Urothelium cell line (cell line): ENCODE results near the gene YAE1.

ENCODE experiments used
- DNase-seq: peaks from one replicate; pipeline ENCODE4 v3.0.0; 2011; ENCODE audit warnings: low spot score, mixed read lengths
- FAIRE-seq: peaks from 2 replicates; lab custom pipeline; 2011; peaks lifted over from hg19 to GRCh38; lab: Jason Lieb, UNC

The YAE1 gene

DNA sequence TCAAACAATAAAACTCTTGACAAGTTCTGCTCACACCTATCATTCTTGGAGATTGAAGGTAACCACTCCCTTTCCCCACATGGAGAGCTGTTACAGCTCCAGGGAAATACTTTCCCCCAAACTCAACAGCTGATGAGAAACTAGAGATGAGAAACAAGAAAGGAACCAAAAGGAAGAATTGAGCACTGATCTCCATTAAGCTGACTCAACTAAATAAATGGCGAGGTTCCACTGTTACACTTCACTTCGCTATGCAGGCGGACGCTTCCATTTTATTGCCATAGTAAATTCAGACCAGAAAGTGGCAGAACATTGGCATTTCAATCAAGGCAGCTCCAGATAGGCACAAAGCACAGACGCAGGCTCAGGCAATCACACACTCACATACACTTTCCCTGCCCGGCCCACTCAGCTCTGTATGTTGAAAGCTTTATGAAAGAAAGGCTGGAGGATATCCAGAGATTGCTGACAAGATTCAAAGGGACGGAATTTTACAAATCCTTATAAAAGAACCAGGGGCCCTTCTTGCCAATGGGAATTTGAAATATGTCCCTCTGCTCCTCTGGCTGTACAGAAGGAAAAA is 11.5 kb upstream of the YAE1 start:
- FAIRE-seq (no peak), DNase-seq (no peak)

DNA sequence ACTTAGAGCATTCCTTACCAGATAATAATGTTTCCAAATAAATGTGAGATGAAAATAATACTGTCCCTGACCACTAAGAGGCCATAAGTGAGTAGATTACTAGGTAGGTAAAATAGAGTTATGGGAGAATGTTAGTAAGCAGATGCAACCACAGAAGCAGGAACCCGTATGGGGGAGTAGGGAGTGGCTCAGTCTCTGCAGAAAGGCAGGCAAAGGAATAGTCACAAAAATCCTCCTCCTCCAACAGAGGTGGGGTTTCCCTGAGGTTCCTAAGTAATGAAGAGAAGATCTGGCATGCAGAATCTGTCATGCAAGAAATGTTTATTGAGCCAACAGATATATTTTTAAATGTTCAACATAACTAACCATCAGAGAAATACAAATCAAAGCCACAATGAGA is 9.0 kb upstream of the YAE1 start:
- no peak for DNase-seq
- FAIRE-seq = no peak

DNA sequence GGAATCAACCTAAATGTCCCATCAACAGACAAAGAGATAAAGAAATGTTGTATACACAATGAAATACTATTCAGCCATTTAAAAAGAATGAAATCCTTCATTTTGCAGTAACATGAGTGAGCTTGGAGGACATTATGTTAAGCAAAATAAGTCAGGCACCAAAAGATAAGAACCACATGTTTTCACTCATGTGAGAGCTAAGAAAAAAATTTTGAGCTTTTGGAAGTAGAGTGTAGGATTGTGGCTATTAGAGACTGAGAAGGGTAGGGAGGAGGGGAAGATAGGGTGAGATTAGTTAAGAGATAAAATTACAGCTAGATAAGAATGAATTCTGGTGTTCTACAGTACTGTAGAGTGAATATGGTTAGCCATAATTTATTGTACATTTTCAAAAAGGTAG is 8.3 kb upstream of the YAE1 start:
- no peak for DNase-seq
- no peak for FAIRE-seq

DNA sequence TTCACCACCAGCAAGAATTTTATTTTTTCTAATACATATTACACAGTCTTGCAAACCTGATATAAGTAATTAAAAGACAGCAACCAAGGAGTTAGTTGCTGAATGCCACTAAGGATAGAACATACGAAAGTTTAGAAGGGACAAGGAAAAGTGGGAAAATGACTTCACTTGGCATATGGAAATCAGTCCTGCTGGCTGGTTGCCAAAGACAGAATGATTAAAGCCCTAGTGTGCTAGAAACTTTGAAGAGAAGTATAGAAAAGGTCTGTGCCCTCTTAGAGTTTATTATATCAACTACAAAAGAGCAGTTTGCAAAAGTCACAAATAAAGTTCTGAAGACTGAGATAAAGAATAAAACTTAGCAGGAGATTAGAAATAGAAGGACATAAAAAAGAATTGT is 5.8 kb upstream of the YAE1 start:
- FAIRE-seq (no peak), DNase-seq (no peak)

DNA sequence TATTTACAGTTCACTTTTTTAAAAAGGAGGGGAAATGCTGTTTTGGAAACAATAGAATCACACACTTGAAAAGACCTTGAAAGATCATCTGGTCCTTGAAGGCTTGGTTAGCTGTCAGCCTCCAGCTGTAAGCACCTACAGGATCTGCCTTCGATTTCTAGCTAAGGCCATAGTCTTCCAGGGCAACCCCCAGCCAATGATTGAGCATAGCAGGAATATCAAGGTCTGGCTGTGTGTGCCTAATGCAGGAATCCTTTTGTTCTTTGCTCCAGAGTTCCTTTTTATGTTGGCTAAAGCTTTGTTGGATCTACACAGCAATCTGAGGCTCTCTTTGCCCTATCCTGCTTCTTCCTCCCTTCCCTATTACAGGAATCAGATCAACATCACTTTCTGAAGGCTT is 5.2 kb upstream of the YAE1 start:
- FAIRE-seq (peak; percentile 52), DNase-seq (no peak)

GRCh38 chr7:39565538-39565937 is 666 bp upstream of the YAE1 start:
- FAIRE-seq (no peak), DNase-seq (no peak)

DNA sequence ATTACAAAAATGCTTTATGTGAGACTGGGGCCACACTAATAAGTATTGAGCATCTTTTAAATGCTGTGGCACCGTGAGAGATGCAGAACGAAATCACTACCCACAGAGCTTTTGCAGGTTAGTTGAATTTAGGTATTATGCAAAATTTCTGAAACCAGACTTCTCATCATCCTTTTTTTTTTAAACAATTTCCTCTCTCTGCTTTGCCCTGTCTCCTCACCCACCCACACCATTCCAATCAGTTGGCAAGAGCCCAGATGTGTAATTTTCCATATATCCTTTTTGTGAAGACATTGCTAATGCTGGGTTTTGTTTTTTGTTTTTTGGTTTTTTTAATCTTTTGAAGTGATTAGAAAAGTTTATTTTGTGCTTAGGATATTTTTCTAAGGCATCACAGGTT is 1.1 kb downstream of the YAE1 start:
- no peak for FAIRE-seq
- DNase-seq = no peak

DNA sequence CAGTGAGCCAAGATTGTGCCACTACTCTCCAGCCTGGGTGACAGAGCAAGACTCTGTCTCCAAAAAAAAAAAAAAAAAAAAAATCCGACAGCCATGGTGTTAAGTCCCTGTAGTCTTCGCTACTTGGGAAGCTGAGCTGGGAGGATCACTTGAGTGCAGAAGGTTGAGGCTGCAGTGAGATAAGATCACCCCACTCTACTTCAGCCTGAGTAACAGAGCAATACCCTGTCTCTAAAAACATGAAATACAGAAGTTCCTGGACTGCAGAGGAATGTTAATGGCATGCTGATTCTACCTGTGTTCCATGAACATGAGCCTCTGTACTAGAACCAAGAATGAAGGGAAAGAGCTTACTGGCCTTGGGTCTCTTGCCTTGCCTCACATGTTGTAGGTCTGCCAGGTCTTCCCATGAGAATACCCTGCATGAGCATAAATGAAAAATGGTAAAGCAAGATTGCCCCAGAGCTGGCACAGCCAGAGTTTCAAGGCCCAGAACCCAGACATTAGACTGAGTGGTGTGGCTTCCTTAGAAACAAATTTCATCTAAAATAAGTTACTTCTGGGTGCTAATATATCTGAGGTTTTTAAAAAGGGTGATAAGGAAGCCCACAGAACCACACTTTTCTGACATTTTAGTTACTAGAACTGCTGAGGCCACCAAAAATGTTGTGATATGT is 8.6 kb downstream of the YAE1 start:
- no peak for FAIRE-seq
- DNase-seq = no peak

DNA sequence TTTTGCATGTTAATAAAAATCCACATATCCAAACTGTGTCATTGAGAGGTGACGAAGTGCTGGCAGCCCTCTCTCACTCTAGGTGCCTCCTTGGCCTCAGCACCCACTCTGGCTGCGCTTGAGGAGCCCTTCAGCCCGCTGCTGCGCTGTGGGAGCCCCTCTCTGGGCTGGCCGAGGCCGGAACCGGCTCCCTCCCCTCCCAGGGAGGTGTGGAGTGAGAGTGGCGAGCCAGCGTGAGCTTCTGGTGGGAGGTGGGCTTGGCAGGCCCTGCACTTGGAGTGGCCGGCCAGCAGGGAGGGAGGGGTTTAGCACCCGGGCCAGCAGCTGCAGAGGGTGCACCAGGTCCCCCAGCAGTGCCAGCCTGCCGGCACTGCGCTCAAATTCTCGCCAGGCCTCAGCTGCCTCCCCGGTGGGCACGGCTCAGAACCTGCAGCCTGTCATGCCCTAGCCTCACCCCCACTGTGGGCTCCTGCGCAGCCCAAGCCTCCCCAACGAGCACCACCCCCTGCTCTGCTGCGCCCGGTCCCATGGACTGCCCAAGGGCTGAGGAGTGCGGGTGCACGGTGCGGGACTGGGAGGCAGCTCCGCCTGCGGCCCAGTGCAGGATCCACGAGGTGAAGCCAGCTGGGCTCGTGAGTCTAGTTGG is 11.1 kb downstream of the YAE1 start:
- FAIRE-seq = no peak
- DNase-seq = no peak

- peak; percentile 71 for FAIRE-seq
Measured at GRCh38 chr7:39580149-39580874, 14.1 kb downstream of the YAE1 start.

GRCh38 chr7:39582536-39582935 is 16.3 kb downstream of the YAE1 start:
- FAIRE-seq = no peak
- DNase-seq = no peak

More at GRCh38 chr7:39580149-39580874, 14.1 kb downstream of the YAE1 start:
- DNase-seq = peak; percentile 81

GRCh38 chr7:39583539-39583938 is 17.3 kb downstream of the YAE1 start:
- no peak for FAIRE-seq

GRCh38 chr7:39587393-39587792 is 21.2 kb downstream of the YAE1 start:
- no peak for DNase-seq
- peak; percentile 27 for FAIRE-seq

More at GRCh38 chr7:39583539-39583938, 17.3 kb downstream of the YAE1 start:
- no peak for DNase-seq

GRCh38 chr7:39588416-39588815 is 22.2 kb downstream of the YAE1 start:
- FAIRE-seq = no peak
- no peak for DNase-seq

- no peak for FAIRE-seq
Measured at GRCh38 chr7:39589323-39590111, 23.3 kb downstream of the YAE1 start.

GRCh38 chr7:39592586-39592985 is 26.4 kb downstream of the YAE1 start:
- no peak for FAIRE-seq
- DNase-seq = no peak

More at GRCh38 chr7:39589323-39590111, 23.3 kb downstream of the YAE1 start:
- peak; percentile 84 for DNase-seq

- FAIRE-seq (no peak), DNase-seq (no peak)
Measured at GRCh38 chr7:39594988-39595620, 28.9 kb downstream of the YAE1 start.

- FAIRE-seq (no peak), DNase-seq (no peak)
Measured at GRCh38 chr7:39602351-39602750, 36.1 kb downstream of the YAE1 start.

GRCh38 chr7:39603924-39604323 is 37.7 kb downstream of the YAE1 start:
- FAIRE-seq = peak; percentile 73
- no peak for DNase-seq

DNA sequence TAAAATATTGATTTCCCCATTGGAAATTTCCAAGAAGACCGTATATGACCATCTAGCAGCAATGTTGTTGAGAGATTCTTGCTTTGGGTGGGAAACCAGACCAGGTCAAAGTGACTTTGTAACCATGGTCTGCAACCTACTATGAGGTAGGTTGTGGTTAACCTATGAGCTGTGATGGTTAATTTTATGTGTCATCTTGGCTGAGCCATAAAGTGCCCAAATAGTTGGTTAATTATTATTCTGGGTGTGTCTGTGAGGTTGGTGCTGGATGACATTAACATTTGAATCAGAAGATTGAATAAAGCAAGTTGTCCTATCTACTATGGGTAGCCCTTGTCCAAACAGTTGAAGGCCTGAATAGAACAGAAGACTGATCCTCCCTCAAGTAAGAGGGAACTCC is 38.9 kb downstream of the YAE1 start:
- FAIRE-seq (peak; percentile 84), DNase-seq (no peak)
